Activated CD8-positive, alpha-beta T cell treated with anti-CD3 and anti-CD28 coated beads for 36 hours (primary cell): Measurements from ENCODE around the gene KRT10. TPM values are rescaled to one million over a fixed set of nuclear protein-coding genes. Genes with fewer than 3 reads are reported as not detected.

Experiments used
- ATAC-seq: fragments of 200-7000 bp; cut with Tn5 transposase; one replicate; pipeline ENCODE4 v1.10.0; 2021; ENCODE audit warnings: mild to moderate bottlenecking, moderate library complexity
- CTCF ChIA-PET: fragments of 350-600 bp; sonication (Branson Sonifier 250); formaldehyde crosslinking; loops from one replicate; lab custom pipeline; 2021; ENCODE audit warnings: antibody characterized with exemption; lab: Charles Lee
- POLR2A ChIA-PET: fragments of 350-600 bp; sonication (Branson Sonifier 250); formaldehyde crosslinking; loops from one replicate; lab custom pipeline; 2021; ENCODE audit warnings: antibody characterized with exemption; lab: Charles Lee
- DNase-seq: peaks from one replicate; pipeline ENCODE4 v3.0.0-alpha.2; 2020
- H3K27ac Mint-ChIP-seq: one replicate; pipeline ENCODE4 v1.8.0; 2021; ENCODE audit warnings: mild to moderate bottlenecking, mixed read lengths
- H3K27me3 Mint-ChIP-seq: one replicate; pipeline ENCODE4 v1.8.0; 2021; ENCODE audit warnings: mixed read lengths
- H3K36me3 Mint-ChIP-seq: one replicate; pipeline ENCODE4 v1.8.0; 2021; ENCODE audit warnings: low read depth, mixed read lengths
- H3K4me1 Mint-ChIP-seq: one replicate; pipeline ENCODE4 v1.8.0; 2021; ENCODE audit warnings: low read depth, mixed read lengths
- H3K4me3 Mint-ChIP-seq: one replicate; pipeline ENCODE4 v1.8.0; 2021; ENCODE audit warnings: mild to moderate bottlenecking, moderate library complexity, mixed read lengths
- H3K9me3 Mint-ChIP-seq: one replicate; pipeline ENCODE4 v1.8.0; 2021; ENCODE audit warnings: mixed read lengths
- CTCF ChIP-seq: fragments of 200-600 bp; IDR thresholded peaks from one replicate; pipeline ENCODE4 v1.8.0; 2022; ENCODE audit warnings: antibody characterized with exemption, mild to moderate bottlenecking
- intact Hi-C: fragments of 100-400 bp; cut with micrococcal nuclease; formaldehyde crosslinking; loops from one replicate; pipeline ENCODE4 v1.10.0; 2022
- total RNA-seq, 2 experiments: library from RNA; stranded (reverse); gene quantifications; one replicate each; pipeline ENCODE4 v1.2.3, GENCODE V29; 2021

KRT10 gene
- total RNA-seq, 2 experiments from 2014 or later: 26.9 to 31.3 TPM

- DNase-seq (no peak), ATAC-seq (no peak)
- CTCF ChIA-PET: no interaction called here
- no peak overlapping the region for H3K27ac Mint-ChIP-seq
- TF ChIP-seq CTCF: no peak
- intact Hi-C loops: no loop called here
- no peak overlapping the region for H3K4me3 Mint-ChIP-seq
- POLR2A ChIA-PET: no interaction called here
- no peaks in the 10 kb centered on the region for H3K9me3 Mint-ChIP-seq
- no peaks in the 10 kb centered on the region for H3K36me3 Mint-ChIP-seq
- no peaks in the 10 kb centered on the region for H3K4me1 Mint-ChIP-seq
- peaks cover 20% of the 10 kb centered on the region for H3K27me3 Mint-ChIP-seq
Measured at GRCh38 chr17:40841246-40841645, 18.8 kb upstream of the KRT10 start.

DNA sequence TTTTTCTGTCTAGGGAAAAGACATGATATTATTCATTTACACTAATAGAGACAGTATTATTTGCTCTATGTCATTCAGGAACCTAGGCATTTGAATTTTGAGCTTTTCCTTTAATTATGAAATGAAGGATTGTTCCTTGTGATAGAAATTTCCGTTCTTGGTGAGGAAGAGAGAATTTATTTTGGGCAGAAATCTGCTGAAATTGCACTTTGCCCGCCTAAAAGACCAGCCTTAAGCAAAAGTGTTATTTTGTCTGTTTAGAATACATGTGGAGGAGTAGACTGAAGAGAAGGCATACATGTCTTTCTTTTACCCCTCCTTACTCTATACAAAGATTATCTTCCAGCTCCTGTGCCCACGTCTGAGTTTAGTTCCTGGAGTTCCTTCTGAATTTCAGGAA lies 16.8 kb upstream of the KRT10 start:
- DNase-seq: no peak
- Mint-ChIP-seq H3K27me3 (peaks cover 5% of the 10 kb centered on the region), H3K4me3 (no peak overlapping the region), H3K27ac (no peak overlapping the region), H3K36me3 (peaks cover 4% of the 10 kb centered on the region), H3K9me3 (no peaks in the 10 kb centered on the region), H3K4me1 (no peaks in the 10 kb centered on the region)
- no peak for TF ChIP-seq CTCF
- intact Hi-C loops: no loop called here
- ChIA-PET CTCF (interaction anchor here (1.0 to 1.1 kb wide), 2 partner anchors 11 to 14 kb away, joined by 3 read pairs; no protein-coding TSS in a partner anchor), POLR2A (no interaction called here)
- no peak for ATAC-seq

DNA sequence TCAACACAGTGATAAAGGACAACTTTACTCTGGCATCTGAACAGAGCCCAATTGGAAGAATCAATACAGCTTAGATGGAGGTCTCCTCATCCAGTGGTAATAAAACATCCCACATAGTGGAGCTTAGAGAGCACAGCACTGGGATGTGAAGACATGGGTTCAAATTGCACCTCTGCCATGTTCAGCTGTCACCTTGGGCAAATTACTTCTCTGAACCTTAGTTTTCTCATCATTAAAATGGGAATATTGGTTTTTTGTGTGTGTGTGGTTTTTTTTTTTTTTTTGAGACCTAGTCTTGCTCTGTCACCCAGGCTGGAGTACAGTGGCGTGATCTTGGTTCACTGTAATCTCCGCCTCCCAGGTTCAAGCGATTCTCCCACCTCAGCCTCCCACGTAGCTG lies 13.6 kb upstream of the KRT10 start:
- DNase-seq: no peak
- Mint-ChIP-seq H3K4me3 (no peak overlapping the region), H3K9me3 (no peaks in the 10 kb centered on the region), H3K4me1 (peaks cover 4% of the 10 kb centered on the region), H3K27me3 (no peaks in the 10 kb centered on the region), H3K36me3 (peaks cover 4% of the 10 kb centered on the region), H3K27ac (no peak overlapping the region)
- intact Hi-C loops: no loop called here
- ATAC-seq: no peak
- no peak for TF ChIP-seq CTCF
- ChIA-PET CTCF (no interaction called here), POLR2A (interaction anchor here (1.1 kb wide), 1 partner anchor 188 kb away, joined by 4 read pairs; no protein-coding TSS in a partner anchor)

DNA sequence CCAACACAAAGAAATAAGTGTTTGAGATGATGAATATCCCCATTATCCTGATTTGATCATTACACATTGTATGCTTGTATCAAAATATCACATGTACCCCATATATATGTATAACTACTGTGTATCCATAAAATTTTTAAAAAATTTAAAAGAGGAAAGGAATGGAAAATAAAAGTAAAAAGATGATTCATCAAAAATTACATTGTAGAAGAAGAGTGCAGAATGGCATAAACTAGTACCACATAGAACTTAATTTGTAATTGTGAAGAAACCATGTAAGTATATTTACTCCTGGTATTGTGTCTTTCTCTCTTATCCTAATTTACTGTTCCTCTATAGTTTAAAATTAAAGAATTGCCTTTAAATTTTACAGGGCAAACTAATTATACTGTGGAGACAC lies 11.5 kb upstream of the KRT10 start:
- ATAC-seq (no peak), DNase-seq (no peak)
- Mint-ChIP-seq H3K4me1 (peaks cover 4% of the 10 kb centered on the region), H3K9me3 (no peaks in the 10 kb centered on the region), H3K36me3 (peaks cover 6% of the 10 kb centered on the region), H3K27ac (no peak overlapping the region), H3K4me3 (no peak overlapping the region), H3K27me3 (no peaks in the 10 kb centered on the region)
- intact Hi-C loops: no loop called here
- no peak for TF ChIP-seq CTCF
- CTCF ChIA-PET: no interaction called here
- POLR2A ChIA-PET: no interaction called here

GRCh38 chr17:40832840-40833239 lies 10.4 kb upstream of the KRT10 start:
- POLR2A ChIA-PET: interaction anchor here (0.5 to 1.5 kb wide), 3 partner anchors 11 to 178 kb away, joined by 3 to 5 read pairs (median 5); partner anchors contain the start of gene KRT10

More at GRCh38 chr17:40832840-40833239, 10.4 kb upstream of the KRT10 start:
- H3K27ac Mint-ChIP-seq: no peak overlapping the region
- H3K9me3 Mint-ChIP-seq: no peaks in the 10 kb centered on the region
- DNase-seq (no peak), ATAC-seq (no peak)
- no peak for TF ChIP-seq CTCF
- H3K4me1 Mint-ChIP-seq: peaks cover 7% of the 10 kb centered on the region
- intact Hi-C loops: no loop called here
- CTCF ChIA-PET: interaction anchor here (0.7 to 1.5 kb wide), 3 partner anchors 23 to 716 kb away, joined by 3 read pairs; no protein-coding TSS in a partner anchor
- H3K4me3 Mint-ChIP-seq: no peak overlapping the region
- H3K27me3 Mint-ChIP-seq: no peaks in the 10 kb centered on the region
- H3K36me3 Mint-ChIP-seq: peaks cover 6% of the 10 kb centered on the region
